ENCODE data around the gene CYRIA. TPM values are rescaled to one million over a fixed set of nuclear protein-coding genes. Genes with fewer than 3 reads are reported as not detected.

The CYRIA gene
- total and polyA plus RNA-seq, 4 donors = 1.3 to 4.3 (median 2.4) TPM

GRCh38 chr2:16645088-16645487 is 20.5 kb downstream of the CYRIA start:
- no peak overlapping the region for H3K9ac ChIP-seq (ENCODE audit: low read depth in 1 of 2, low read length in 2 of 2)
- TF ChIP-seq HNF4G (IDR thresholded peaks at IDR 0.05) = no peak
- no peak for TF ChIP-seq ATF3 (IDR thresholded peaks at IDR 0.05)
- TF ChIP-seq YY1 (IDR thresholded peaks at IDR 0.05) = no peak
- no peak for TF ChIP-seq REST (IDR thresholded peaks at IDR 0.05)
- TF ChIP-seq JUND (IDR thresholded peaks at IDR 0.05) = no peak
- H3K4me3 ChIP-seq (ENCODE audit: low read depth in 1 of 3, low read length in 3 of 3) = no peak overlapping the region
- H3K36me3 ChIP-seq (ENCODE audit: control insufficient read depth in 4 of 4, insufficient read depth in 3 of 4, low read depth in 1 of 4, low read length in 3 of 4) = peaks cover 0 to 6% (median 0%) of the 10 kb centered on the region in 4 donors
- peaks cover 0 to 12% (median 0%) of the 10 kb centered on the region in 4 donors for H3K4me1 ChIP-seq (ENCODE audit: control insufficient read depth in 4 of 4, insufficient read depth in 4 of 4, low read length in 3 of 4)
- no peak for DNase-seq (ENCODE audit: low spot score)
- H3K27ac ChIP-seq (ENCODE audit: low read depth in 1 of 2, low read length in 2 of 2) = no peak overlapping the region
- H3K27me3 ChIP-seq (ENCODE audit: control insufficient read depth in 4 of 4, insufficient read depth in 4 of 4, low read length in 3 of 4) = no peaks in the 10 kb centered on the region
- H3K9me3 ChIP-seq (ENCODE audit: control insufficient read depth in 4 of 4, low read length in 3 of 4) = no peaks in the 10 kb centered on the region
- 82% methylated on average over 7 of the region's 7 CpGs for WGBS

GRCh38 chr2:16644221-16644925 is 21.3 kb downstream of the CYRIA start:
- peaks cover 0 to 8% (median 0%) of the 10 kb centered on the region in 4 donors for H3K4me1 ChIP-seq (ENCODE audit: control insufficient read depth in 4 of 4, insufficient read depth in 4 of 4, low read length in 3 of 4)
- no peak overlapping the region for H3K27ac ChIP-seq (ENCODE audit: low read depth in 1 of 2, low read length in 2 of 2)
- WGBS = 84% methylated on average over 6 of the region's 6 CpGs
- no peak for TF ChIP-seq GABPA (IDR thresholded peaks at IDR 0.05 in 1 of 2, conservative IDR thresholded peaks at IDR 0.05 in 1 of 2)
- TF ChIP-seq RXRA (IDR thresholded peaks at IDR 0.05) = no peak
- TF ChIP-seq ZBTB33 (IDR thresholded peaks at IDR 0.05) = no peak
- no peak for TF ChIP-seq FOXA2 (IDR thresholded peaks at IDR 0.05)
- TF ChIP-seq REST (IDR thresholded peaks at IDR 0.05) = no peak
- no peak for TF ChIP-seq TAF1 (conservative IDR thresholded peaks at IDR 0.05)
- no peak for TF ChIP-seq EGR1 (IDR thresholded peaks at IDR 0.05; ENCODE audit: low read depth in 2 of 2)
- no peak for TF ChIP-seq YY1 (IDR thresholded peaks at IDR 0.05)
- no peak for TF ChIP-seq JUND (IDR thresholded peaks at IDR 0.05)
- no peak for TF ChIP-seq RAD21 (IDR thresholded peaks at IDR 0.05)
- H3K36me3 ChIP-seq (ENCODE audit: control insufficient read depth in 4 of 4, insufficient read depth in 3 of 4, low read depth in 1 of 4, low read length in 3 of 4) = peaks cover 0 to 4% (median 0%) of the 10 kb centered on the region in 4 donors
- no peak for DNase-seq (ENCODE audit: low spot score)
- no peaks in the 10 kb centered on the region for H3K9me3 ChIP-seq (ENCODE audit: control insufficient read depth in 4 of 4, low read length in 3 of 4)
- H3K27me3 ChIP-seq (ENCODE audit: control insufficient read depth in 4 of 4, insufficient read depth in 4 of 4, low read length in 3 of 4) = no peaks in the 10 kb centered on the region
- H3K9ac ChIP-seq (ENCODE audit: low read depth in 1 of 2, low read length in 2 of 2) = no peak overlapping the region
- no peak overlapping the region for H3K4me3 ChIP-seq (ENCODE audit: low read depth in 1 of 3, low read length in 3 of 3)

Measured in liver (tissue), 9 donors.